Activated naive CD4-positive, alpha-beta T cell (primary cell): ENCODE measurements around the gene EXOC3.
A peak's percentile ranks its signal among the peaks of the same experiment; 100 is the strongest.
"Not testable (repeated sequence)": the region's sequence is repeated elsewhere in the genome, so short reads cannot be mapped to it uniquely, and the experiment has no call there.

Source experiments
- DNase-seq, 4 experiments: peaks; one replicate each; lab custom pipeline; 2025; lab: John Stamatoyannopoulos, UW

Gene EXOC3

DNA sequence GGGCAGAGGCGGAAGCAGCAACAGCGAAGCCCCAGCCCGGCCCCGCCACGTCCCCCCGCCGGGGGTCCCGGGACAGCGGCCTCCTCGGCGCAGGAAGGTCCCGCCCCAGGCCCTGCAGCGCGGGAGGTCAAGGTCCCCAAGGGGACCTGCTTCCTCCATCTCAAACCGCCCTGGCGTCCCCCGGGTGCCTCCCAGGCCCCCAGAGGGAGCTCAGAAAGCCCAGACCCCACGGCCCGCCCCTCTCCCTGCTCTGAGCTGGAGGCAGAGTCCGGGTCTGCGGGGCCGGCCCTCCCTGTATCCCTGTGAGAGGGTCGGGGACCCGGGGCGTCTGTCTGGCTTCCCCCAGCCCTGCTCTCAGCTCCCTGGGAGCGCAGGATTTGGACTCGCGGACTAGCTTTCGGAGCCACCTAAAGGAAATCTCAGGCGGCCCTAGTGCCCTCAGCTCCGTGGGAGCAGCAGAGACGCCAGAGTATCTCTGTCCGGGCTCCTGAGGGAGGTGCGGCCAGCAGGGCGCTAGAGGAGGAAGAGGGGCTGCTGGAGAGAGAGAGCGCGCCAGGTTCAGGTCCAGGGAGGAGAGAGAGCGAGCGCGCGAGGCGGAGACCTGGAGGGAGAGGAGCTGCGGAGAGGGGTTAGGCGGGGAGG, 30.7 kb downstream of the EXOC3 start:
- DNase-seq: peak in 1 of 4 experiments; percentile 32

DNA sequence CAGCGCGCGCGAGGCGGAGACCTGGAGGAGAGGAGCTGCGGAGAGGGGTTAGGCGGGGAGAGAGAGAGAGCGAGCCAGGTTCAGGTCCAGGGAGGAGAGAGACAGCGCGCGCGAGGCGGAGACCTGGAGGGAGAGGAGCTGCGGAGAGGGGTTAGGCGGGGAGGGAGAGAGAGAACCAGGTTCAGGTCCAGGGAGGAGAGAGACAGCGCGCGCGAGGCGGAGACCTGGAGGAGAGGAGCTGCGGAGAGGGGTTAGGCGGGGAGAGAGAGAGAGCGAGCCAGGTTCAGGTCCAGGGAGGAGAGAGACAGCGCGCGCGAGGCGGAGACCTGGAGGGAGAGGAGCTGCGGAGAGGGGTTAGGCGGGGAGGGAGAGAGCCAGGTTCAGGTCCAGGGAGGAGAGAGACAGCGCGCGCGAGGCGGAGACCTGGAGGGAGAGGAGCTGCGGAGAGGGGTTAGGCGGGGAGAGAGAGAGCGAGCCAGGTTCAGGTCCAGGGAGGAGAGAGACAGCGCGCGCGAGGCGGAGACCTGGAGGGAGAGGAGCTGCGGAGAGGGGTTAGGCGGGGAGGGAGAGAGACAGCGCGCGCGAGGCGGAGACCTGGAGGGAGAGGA, 31.4 kb downstream of the EXOC3 start:
- DNase-seq: not testable (repeated sequence)

DNA sequence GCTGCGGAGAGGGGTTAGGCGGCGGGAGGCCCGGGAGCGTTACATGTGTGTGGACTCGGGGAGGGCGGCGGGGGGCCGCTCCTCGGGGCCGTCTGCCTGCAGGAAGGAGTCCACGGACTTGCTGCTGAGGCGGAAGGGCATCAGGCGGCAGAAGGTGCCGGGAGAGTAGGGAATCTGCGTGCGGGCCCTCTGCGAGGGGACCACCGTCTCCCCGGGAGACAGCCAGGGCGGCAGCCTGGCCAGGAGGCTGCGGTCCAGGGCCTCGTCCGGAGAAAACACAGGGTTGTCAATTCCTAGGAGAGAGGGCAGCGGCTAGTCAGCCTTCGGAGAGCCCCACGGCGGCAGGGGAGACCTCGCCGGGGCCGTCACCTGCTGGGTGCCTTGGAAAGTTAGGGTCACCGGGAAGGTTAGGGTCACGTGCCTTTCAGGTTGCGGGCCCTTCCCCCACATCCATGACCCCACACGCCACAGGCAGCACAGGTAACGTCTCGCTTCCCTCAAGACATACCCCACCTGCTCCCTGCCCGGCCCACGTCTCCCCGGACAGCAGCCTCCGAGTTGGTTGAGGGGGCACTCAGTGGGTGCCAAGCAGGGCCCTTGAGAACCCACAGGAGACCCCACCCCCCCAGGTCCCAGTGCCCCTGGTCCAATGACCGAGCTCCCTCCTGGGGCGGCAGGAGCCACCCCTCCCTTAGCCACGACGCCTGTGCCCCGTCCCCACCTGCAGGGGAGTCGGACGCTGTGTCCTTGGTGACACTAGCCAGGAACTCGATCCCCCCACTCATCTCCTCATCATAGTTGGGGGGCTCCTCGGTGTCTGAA, 32.1 kb downstream of the EXOC3 start:
- no peak for DNase-seq

DNA sequence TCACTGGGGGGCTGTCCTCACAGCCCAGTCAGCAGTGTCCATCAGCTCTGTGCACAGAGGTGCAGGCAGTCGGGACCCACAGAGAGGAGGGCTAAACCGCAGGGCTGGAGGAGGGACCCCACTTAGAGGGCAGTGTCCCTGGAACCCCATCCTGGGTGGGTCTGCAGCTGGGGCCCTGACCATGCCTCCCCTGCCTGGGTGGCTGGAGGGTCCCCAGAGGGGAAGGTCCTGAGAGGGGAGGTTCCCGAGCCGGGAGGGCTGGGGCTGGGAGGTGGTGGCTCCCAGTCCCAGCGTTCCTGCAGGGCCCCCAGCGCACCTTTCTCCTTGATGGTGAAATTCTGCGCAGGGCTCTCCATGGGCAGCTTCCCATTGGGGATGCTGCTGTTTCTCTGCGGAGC, 32.7 kb downstream of the EXOC3 start:
- no peak for DNase-seq

DNA sequence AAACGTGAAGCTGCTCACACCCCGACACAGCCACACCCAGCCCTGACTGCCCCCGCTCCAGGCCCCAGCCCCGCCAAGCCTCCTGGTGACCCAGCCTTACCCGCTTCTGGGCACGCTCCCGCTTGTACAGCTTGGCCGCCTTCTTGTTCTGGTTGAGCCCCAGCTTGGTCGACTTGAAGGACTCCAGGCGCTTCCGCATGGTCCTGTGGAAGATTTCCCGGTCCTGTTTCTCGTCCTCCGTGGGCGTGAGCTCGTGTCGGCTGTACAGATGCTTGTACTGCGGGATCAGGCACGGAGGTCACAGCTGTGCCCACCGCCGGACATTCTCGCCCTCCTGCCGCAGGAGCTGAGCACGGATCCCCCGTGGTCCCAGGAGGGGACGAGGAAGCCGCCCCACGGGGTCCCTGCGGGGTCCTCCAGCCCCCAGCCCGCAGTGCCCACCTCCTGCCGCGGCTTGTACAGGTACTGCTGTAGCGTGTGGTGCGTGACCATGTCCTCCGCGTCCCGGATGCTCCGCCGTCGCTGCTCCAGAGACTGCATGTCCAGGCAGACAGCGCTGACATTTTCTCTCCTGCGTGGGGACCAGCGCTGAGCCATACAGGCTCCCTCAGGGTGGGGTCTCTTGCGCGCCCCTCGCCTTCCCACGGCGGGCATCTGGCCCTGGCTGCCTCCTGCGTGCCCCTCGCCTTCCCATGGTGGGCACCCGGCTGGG, 33.3 kb downstream of the EXOC3 start:
- DNase-seq: no peak

DNA sequence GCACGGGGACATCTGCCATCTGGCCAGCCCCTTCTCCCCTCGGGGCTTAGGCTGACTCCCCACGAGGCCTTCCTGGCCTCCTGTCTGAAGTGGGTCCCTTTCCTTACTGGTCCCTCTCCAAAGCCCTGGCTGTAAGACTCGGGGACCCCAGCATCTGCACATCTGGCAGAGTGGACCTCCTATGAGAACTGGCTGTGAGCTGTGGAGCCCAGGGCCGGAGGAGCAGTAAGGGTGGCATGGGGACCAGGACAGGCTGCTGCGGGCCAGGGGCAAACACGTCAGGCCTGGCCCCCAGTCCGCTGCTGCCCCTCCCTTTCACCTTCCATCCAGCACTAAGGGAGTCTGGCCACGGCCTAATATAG, 33.8 kb downstream of the EXOC3 start:
- no peak for DNase-seq

DNA sequence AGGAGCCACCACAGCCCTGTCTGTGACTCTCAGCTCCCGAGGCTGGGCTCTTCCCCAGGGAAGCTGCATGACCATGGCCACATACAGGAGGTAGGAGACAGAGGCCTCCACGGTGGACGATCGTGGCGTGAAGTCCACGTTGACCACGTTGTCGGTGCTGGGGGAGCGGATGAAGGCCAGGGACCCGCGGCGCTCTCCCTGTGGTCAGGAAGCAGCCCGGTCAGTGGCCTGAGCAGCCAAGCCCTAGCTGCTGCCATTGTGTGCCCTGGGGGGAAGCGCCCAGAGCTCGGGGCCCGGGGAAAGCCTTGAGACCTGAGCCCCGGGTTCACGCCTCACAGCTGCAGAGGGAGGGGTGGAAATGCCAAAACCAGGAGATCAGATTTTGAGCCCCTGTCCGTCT, 34.3 kb downstream of the EXOC3 start:
- DNase-seq: no peak

DNA sequence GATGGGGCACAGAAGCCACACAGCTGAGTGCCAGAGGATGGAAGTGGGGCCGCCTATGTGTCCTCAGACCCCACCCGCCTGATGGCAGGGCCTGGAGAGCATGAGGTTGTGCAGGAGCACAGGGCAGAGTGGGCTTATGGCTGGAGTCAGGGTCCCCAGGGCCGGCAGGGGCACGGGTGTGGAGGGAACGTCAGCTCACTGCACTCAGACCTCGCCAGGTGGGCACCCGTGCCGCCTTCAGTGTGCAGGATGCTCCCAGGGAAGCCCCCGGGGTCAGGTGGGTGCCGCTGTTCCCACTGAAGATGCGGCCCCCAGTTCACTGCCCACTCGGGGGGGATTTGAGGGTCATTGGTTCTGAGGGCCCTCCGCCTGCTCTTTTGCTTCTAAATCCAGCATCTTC, 34.9 kb downstream of the EXOC3 start:
- no peak for DNase-seq

DNA sequence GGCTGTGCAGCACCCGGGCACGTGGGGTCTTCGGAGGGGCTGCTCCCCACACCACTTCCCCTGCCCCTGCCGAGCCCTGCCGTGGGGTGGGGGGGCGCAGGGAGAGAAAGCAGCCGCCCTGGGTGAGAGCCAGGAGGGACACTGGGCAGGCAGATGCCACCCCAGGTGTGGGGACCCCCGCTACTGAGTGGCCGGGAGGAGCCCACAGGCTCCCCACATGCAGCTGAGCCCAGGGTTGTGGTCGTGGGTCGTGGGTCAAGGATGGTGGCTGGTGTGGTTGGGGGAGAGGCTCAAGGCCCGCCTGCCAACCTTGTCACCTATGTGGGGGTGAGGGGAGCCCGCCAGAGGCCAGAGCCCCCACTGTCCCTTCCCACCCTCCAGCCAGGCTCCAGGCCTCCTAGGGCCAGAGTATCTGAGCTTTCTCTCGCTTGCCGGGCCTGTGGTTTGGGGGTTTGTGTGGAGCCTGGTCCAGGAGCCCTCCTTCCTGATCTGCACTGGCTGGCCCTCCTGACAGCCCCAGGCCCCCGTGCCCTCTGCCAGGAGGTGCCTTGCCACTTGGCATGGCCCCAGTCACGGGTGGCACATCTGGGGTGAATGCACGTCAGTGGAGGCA, 35.5 kb downstream of the EXOC3 start:
- DNase-seq: no peak

DNA sequence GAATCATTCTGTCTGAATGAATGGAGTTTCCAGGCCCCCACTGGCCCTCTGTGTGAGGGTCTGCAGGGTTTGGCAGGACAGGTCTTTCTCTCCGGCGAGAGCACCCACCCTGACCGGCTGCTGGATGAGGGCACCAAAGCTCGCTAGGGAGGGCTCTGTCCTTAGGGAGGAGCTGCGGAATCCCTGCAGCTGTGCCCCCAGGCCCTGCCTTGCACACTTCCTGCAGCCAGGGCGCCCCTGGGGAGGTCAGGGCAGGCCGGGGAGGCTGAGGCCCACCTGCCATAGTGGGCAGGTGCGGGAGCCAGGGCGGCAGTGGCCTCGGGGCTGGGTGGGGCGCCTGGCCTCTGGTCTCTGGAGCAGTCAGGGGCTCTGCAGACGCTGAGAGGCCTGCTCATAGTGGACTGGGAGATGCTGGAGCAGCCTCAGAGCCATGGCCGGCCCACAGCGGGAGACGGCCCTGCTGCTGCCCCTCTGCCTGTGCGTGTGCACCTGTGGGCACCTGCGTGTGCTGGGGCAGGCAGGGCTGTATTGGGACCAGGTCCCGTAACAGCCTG, 36.1 kb downstream of the EXOC3 start:
- DNase-seq: no peak

DNA sequence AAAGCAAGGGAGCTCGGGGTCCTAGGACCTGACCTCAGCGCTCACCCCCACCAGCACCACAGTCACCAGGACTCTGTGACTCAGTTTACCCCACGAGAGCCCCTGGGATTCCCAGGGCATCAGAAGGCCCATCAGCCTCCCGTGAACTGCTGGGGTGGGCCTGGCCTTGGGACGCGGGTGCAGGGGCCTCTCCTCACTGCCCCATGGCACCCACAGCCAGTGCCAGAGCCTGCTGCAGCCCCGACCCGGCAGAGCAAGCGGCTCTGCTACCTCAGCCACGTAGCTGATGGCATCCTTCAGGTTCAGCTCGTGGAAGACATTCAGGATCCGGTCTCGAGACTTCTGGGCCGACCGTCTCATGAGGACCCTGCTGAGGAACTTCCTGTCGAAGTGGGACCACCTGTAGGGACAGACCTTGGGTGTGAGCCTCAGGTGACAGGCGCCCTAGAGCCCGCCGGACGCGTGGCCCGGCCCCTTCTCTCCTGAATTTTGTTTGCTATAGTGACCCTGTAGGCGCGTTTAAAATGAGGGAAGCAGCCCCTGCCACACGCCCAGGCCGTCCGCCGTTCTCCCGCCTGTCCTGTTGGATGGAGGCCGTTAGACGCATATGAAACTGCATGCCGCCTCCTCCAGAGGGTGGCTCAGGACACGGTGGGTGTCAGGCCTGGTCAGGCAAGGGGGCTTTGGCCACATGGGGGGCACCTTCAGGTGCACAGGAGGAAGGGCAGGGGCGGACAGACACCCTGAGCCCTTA, 36.8 kb downstream of the EXOC3 start:
- DNase-seq: no peak

DNA sequence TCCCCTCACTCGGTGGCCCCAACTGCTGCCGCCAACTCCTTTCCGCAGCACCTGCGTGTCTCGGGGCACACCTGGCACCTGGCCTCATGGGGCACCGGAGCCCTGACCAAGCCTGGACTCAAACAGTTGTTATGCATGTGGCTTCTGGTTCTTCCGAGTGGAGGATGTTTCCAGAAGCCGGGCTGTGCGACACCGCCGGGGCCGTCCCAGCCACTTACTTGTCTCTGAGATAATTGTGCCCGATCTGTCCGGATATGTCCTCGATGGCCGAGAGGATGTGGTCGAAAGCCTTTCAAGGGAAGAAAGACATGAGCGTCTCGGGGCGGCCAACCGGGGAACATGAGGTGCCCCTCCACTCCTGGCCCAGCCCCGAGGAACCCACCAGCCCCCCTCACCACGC, 38.4 kb downstream of the EXOC3 start:
- no peak for DNase-seq

DNA sequence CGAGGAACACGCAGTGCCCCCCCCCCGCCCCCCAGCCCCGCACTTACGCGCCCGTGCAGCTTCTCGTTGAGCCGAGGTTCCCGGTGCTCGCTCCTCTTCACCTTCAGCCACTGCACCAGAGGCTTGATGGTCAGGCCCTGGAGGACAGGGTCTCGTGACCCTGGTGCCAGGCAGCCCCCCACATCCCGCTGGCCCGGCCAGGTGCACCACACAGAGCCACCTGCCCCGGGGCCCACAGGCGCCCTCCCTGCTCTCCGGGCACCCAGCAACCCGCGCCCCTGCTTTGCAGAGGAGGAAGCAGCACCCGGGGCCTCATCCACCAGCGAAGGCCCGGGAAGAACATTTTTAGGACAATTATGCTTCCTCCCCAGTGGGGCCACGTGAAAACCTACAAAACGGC, 39.0 kb downstream of the EXOC3 start:
- no peak for DNase-seq

DNA sequence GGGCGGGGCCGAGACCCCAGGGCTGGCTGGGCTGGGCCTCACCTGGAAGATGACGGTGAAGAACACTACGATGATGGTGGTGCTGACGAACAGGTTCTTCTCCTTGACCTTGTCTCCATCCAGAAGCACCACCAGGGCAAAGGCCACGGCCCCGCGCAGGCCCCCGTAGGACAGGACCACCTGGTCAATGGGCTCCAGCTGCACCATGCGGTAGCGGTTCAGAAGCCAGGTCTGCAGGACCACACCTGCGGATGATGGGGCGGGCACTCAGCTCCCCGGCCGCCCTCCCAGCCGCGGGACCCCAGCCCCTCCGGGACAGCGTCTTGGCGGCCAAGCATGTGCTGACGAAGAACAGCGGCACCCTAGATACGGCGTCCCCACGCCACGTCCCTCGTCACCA, 39.5 kb downstream of the EXOC3 start:
- DNase-seq: no peak

DNA sequence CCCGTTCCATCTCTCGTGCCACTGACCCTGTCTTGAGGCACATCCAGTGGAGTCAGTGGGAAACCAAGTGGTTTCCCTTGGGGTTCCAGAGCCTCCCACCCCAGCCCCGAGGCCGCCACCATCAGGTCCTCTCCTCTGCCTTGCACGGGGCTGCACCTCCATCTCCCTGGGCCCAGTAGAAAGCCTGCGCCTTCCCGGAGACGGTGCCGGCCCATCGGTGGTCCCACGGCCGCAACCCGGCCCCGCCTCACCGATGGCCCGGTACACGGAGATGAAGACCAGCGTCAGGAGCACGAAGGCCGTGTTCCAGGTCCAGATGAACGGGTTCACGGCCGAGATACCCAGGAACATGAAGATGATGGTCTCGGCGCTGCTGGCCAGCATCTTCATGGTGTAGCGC, 40.0 kb downstream of the EXOC3 start:
- no peak for DNase-seq

DNA sequence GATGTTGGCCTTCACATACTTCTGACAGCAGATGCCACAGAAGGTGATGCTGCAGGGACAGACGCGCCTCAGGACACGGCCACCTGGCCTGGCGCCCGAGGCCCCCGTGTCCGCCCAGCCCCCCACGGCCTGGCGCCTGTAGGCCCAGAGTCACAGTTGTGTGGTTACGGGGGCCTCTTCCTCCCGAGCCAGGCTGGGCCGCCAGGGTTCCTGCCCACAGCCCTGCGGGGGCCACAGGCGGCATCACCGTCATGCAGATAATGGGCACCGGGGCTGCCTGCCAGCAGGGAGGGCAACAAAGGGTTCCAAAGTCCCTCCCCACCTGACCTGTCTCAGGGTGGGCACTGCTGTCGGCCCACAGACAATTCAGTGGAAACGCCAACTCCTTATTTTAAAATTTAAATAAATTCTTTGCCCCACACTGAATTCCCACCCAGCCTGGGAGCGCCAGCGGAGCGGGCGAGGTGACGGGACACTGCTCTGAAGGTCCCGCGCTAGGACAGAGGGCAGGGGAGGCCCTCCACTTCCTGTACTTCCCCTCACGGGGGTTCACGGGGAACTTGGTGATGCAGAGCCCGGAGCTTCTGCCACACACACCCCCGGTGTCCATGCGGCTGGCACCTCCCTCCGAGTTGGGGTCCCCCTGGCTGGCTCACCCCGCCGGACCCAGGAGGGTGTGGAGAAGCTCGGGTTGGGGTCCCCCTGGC, 40.6 kb downstream of the EXOC3 start:
- DNase-seq: no peak

DNA sequence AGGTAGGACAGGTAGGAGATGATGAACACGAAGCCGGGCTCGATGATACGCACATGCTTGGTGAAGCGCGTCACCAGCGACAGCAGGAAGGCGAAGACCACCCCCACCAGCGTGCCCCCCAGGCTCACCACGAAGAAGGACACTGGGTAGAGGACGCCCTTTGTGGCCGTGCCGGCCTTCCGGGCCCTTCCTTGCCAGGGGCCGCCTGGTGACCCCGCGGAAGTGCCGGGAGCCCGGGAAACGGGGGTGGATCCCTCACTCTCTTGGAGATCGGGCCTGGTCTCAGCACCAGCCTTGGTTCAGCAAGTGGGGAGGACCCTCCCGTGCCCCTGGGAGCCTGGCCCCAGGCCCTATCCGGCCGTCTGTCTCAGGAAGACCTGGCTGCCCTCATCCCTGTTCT, 41.6 kb downstream of the EXOC3 start:
- DNase-seq: no peak

DNA sequence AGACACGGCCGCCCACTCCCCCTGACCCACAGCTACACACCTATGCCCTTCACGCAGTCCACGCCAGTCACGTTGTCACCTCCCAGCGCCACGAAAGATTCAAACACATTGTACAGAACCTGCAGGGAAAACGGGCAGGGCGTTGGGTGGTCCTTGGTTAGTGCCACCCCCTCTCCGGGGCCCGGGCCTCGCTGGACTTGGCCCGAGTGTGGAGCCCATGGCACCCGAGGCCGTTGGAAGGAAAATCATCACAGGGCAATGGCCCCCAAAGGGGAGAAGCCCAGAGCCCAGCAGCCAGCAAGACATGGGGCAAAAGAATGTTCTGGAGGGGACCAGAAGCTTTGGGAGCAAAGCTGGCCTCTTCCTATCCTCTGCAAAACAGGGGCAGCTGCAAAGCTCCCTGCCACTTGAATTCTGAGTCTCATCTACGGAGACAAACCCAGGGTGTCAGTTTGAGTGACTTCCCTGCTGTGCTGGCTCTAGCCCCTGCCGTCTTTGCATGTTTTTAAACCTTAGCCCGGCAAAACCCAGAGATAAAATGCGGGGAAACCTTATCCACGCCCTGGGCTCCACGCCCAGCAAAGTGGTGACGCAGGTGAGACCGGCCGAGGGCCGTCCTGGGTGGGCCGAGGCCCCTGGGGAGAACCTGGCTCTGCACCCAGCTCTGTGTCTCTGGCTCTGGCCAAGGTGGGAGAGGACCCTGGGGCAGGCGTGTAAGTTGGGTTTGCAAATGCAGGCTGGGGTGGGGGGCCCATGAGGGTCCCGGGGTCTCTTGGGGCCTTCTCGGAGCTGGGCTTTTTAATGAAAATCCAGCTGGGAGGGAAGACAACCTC, 42.4 kb downstream of the EXOC3 start:
- DNase-seq: no peak

DNA sequence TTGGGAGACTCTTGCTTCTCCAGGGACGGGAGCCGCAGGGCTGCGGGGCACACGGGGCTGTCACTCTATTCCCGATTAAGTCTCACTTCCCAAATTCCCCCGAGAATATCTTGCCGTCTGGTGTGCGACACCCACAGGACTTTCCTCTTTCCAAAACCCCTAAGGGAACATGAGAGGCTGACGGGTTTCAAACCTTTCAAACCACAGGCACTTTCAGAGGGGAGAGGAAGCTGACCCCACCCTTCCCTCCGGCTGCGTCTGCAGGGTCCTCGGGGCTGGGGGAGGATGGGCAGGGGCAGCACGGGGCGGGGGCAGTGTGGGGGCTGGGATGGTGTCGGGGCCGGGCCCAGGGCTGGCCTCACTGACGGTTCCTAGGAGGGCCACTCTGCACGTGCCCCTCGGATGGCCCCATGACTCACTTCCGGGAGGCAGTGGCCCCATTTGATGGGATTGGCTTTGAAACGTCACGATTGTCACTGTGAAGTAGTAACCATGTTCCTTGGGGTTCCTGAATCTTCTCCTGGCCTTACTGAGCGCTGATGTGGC, 43.0 kb downstream of the EXOC3 start:
- no peak for DNase-seq
